B cell (primary cell): ENCODE data around the gene MAN1A2. TPM values are rescaled to one million over a fixed set of nuclear protein-coding genes. Genes with fewer than 3 reads are reported as not detected.

Experiments
- ATAC-seq: fragments of 200-7000 bp; cut with Tn5 transposase; one replicate; pipeline ENCODE4 v1.10.0; 2021; ENCODE audit warnings: low read depth, mild to moderate bottlenecking, moderate number of reproducible peaks, moderate library complexity
- CTCF ChIA-PET: fragments of 350-600 bp; sonication (Branson Sonifier 250); formaldehyde crosslinking; loops from one replicate; lab custom pipeline; 2021; ENCODE audit warnings: antibody characterized with exemption, inconsistent platforms; lab: Charles Lee
- POLR2A ChIA-PET: fragments of 350-600 bp; sonication (Branson Sonifier 250); formaldehyde crosslinking; loops from one replicate; lab custom pipeline; 2021; ENCODE audit warnings: antibody characterized with exemption; lab: Charles Lee
- DNase-seq: peaks from one replicate; pipeline ENCODE4 v3.0.0; 2013
- H2AFZ ChIP-seq: 2 replicates; pipeline ENCODE4 v1.6.1; 2012; ENCODE audit warnings: mild to moderate bottlenecking, low read depth, low read length; ENCODE audit not compliant: insufficient read depth, poor library complexity, severe bottlenecking
- H3K27ac ChIP-seq, 2 donors: 1 replicate in 1 of 2; 2 replicates in 1 of 2; pipeline ENCODE4 v1.5.1; 2012 to 2013; ENCODE audit warnings: low read length in 2 of 2, mild to moderate bottlenecking in 2 of 2, moderate library complexity in 1 of 2
- H3K27me3 ChIP-seq, 4 experiments: fragments of 200-600 bp in 1 of 4; sonication (generic) in 1 of 4; replicated peaks in 1 of 4; 1 replicate in 2 of 4; 2 replicates in 2 of 4; pipeline versions ENCODE4 v1.6.1 to v1.7.0; 2013 to 2016; ENCODE audit warnings: low read length in 3 of 4, mild to moderate bottlenecking in 2 of 4, mixed read lengths in 1 of 4, moderate library complexity in 1 of 4; ENCODE audit not compliant: insufficient read depth in 4 of 4, control insufficient read depth in 3 of 4; ENCODE audit errors: control extremely low read depth in 1 of 4
- H3K36me3 ChIP-seq, 2 experiments: replicated peaks in 1 of 2; 1 replicate in 1 of 2; 2 replicates in 1 of 2; pipeline versions ENCODE4 v1.6.1 to v1.7.1; 2013; ENCODE audit warnings: low read length in 1 of 2; ENCODE audit not compliant: insufficient read depth in 2 of 2, control insufficient read depth in 1 of 2; ENCODE audit errors: control extremely low read depth in 1 of 2, extremely low read depth in 1 of 2
- H3K4me1 ChIP-seq, 2 donors: fragments of 200-600 bp in 1 of 2; sonication (generic) in 1 of 2; 1 replicate in 1 of 2; 2 replicates in 1 of 2; pipeline versions ENCODE4 v1.5.1 to v1.6.1; 2013 to 2017; ENCODE audit warnings: low read length in 2 of 2; ENCODE audit not compliant: control insufficient read depth in 2 of 2, insufficient read depth in 2 of 2
- H3K4me2 ChIP-seq: replicated peaks from 2 replicates; pipeline ENCODE3; 2012; ENCODE audit warnings: mild to moderate bottlenecking, low read depth, low read length; ENCODE audit not compliant: poor library complexity, severe bottlenecking
- H3K4me3 ChIP-seq, 5 experiments: fragments of 200-600 bp in 1 of 5; sonication (generic) in 1 of 5; 1 replicate in 3 of 5; 2 replicates in 2 of 5; pipeline versions ENCODE4 v1.5.1 to v1.7.0; 2011 to 2016; ENCODE audit warnings: low read length in 4 of 5, mild to moderate bottlenecking in 4 of 5, low read depth in 2 of 5, control low read depth in 1 of 5, moderate library complexity in 1 of 5; ENCODE audit not compliant: insufficient read depth in 1 of 5; ENCODE audit errors: control extremely low read depth in 1 of 5, extremely low read depth in 1 of 5
- H3K79me2 ChIP-seq: fragments of 200-600 bp; sonication (generic); one replicate; pipeline ENCODE4 v1.6.0; 2016; ENCODE audit warnings: low read length; ENCODE audit not compliant: control insufficient read depth, insufficient read depth
- H3K9ac ChIP-seq: fragments of 200-600 bp; sonication (generic); 2 replicates; pipeline ENCODE4 v1.6.1; 2017; ENCODE audit warnings: mild to moderate bottlenecking, low read length, moderate library complexity
- H3K9me3 ChIP-seq, 3 donors: one replicate each; pipeline versions ENCODE4 v1.6.1 to v1.7.1; 2013; ENCODE audit warnings: low read length in 2 of 3; ENCODE audit not compliant: control insufficient read depth in 2 of 3, insufficient read depth in 1 of 3; ENCODE audit errors: control extremely low read depth in 1 of 3
- H4K20me1 ChIP-seq: 2 replicates; pipeline ENCODE4 v1.6.0; 2012; ENCODE audit warnings: mild to moderate bottlenecking, low read length; ENCODE audit not compliant: insufficient read depth, control insufficient read depth, poor library complexity, severe bottlenecking
- H3K27ac Mint-ChIP-seq: one replicate; pipeline ENCODE4 v1.8.0; 2021; ENCODE audit warnings: mixed read lengths
- H3K27me3 Mint-ChIP-seq: one replicate; pipeline ENCODE4 v1.8.0; 2021; ENCODE audit warnings: mixed read lengths
- H3K4me1 Mint-ChIP-seq: one replicate; pipeline ENCODE4 v1.8.0; 2021; ENCODE audit warnings: mixed read lengths
- H3K4me3 Mint-ChIP-seq: one replicate; pipeline ENCODE4 v1.8.0; 2021; ENCODE audit warnings: mixed read lengths
- H3K9me3 Mint-ChIP-seq: one replicate; pipeline ENCODE4 v1.8.0; 2022; ENCODE audit warnings: mixed read lengths; ENCODE audit not compliant: insufficient read depth
- EZH2 ChIP-seq: IDR thresholded peaks from 2 replicates; pipeline ENCODE4 v1.6.1; 2012; ENCODE audit warnings: borderline replicate concordance, low read depth, mild to moderate bottlenecking, moderate library complexity, low read length; ENCODE audit not compliant: insufficient read depth, poor library complexity, severe bottlenecking
- WGBS: methylation state at CpG from one replicate; pipeline ENCODE4 v1.1.5; 2013; ENCODE audit warnings: missing lambda C conversion rate; ENCODE audit not compliant: insufficient coverage; 5-methylcytosine and 5-hydroxymethylcytosine counted together
- intact Hi-C: fragments of 100-400 bp; cut with micrococcal nuclease; formaldehyde crosslinking; loops from one replicate; pipeline ENCODE4 v1.10.0; 2022
- polyA plus RNA-seq: library from polyadenylated mRNA; depleted of rRNA; stranded (reverse); fragments of >200 nt; gene quantifications from 2 replicates; pipeline ENCODE4 v1.2.3, GENCODE V29; 2012
- total RNA-seq, 2 donors: library from RNA; stranded (reverse); fragments of 120-200 nt in 1 of 2; gene quantifications; 1 replicate in 1 of 2; 2 replicates in 1 of 2; pipeline versions ENCODE4 v1.2.3 to v1.2.4, GENCODE V29; 2013 to 2022
- TF ChIP-seq, protein P1 (sequence below): fragments of 200-600 bp; IDR thresholded peaks from one replicate; pipeline ENCODE4 v1.8.0; 2022; ENCODE audit warnings: antibody characterized with exemption, mild to moderate bottlenecking

Gene MAN1A2
- total and polyA plus RNA-seq, 2 donors (not counting 1 experiment from before 2014, with no cell fraction given), result 4.6 to 55.6 TPM

DNA sequence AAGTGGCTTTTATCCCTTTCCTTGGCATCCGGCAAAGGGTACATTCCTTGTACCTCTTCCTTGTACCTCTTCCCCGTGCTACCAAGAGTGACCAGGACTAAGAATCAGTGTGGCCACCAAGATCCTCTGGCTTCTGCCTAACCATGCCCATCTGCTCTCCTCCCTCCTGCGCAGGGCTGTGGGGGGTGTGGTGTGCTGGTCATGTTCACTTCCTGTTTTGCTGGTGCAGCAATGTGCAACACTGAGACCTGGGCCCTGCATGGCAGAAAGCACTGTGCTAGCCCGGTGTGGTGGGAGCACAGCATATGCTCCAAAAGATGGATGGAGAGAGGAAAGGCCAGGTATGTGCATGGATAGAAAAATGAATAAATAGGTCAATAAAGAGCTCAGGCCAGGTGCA lies 205.3 kb downstream of the MAN1A2 start:
- ATAC-seq (peak; percentile 96), DNase-seq (peak; percentile 68)
- Histone ChIP-seq H2AFZ (peak overlapping the region; percentile 53), H3K79me2 (no peaks in the 10 kb centered on the region), H3K9me3 (no peaks in the 10 kb centered on the region), H3K4me1 (peaks cover 17 to 21% of the 10 kb centered on the region in 2 donors), H3K4me3 (no peak overlapping the region), H3K4me2 (peak overlapping the region; percentile 54), H3K36me3 (no peaks in the 10 kb centered on the region), H4K20me1 (no peaks in the 10 kb centered on the region), H3K9ac (no peak overlapping the region), H3K27me3 (no peaks in the 10 kb centered on the region), H3K27ac (no peak overlapping the region)
- ChIA-PET POLR2A (no interaction called here), CTCF (interaction anchor here (1.7 to 2.1 kb wide), 2 partner anchors 38 to 102 kb away, joined by 7 to 9 read pairs; no protein-coding TSS in a partner anchor)
- no peaks in the 10 kb centered on the region for H3K9me3 Mint-ChIP-seq
- WGBS, result 50% methylated on average over 2 of the region's 4 CpGs
- intact Hi-C loops, result no loop called here
- H3K4me1 Mint-ChIP-seq, result peaks cover 29% of the 10 kb centered on the region
- peak overlapping the region; percentile 66 for H3K27ac Mint-ChIP-seq
- H3K27me3 Mint-ChIP-seq, result no peaks in the 10 kb centered on the region
- TF ChIP-seq, protein P1, sequence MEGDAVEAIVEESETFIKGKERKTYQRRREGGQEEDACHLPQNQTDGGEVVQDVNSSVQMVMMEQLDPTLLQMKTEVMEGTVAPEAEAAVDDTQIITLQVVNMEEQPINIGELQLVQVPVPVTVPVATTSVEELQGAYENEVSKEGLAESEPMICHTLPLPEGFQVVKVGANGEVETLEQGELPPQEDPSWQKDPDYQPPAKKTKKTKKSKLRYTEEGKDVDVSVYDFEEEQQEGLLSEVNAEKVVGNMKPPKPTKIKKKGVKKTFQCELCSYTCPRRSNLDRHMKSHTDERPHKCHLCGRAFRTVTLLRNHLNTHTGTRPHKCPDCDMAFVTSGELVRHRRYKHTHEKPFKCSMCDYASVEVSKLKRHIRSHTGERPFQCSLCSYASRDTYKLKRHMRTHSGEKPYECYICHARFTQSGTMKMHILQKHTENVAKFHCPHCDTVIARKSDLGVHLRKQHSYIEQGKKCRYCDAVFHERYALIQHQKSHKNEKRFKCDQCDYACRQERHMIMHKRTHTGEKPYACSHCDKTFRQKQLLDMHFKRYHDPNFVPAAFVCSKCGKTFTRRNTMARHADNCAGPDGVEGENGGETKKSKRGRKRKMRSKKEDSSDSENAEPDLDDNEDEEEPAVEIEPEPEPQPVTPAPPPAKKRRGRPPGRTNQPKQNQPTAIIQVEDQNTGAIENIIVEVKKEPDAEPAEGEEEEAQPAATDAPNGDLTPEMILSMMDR, result no peak
- H3K4me3 Mint-ChIP-seq, result peak overlapping the region; percentile 43

DNA sequence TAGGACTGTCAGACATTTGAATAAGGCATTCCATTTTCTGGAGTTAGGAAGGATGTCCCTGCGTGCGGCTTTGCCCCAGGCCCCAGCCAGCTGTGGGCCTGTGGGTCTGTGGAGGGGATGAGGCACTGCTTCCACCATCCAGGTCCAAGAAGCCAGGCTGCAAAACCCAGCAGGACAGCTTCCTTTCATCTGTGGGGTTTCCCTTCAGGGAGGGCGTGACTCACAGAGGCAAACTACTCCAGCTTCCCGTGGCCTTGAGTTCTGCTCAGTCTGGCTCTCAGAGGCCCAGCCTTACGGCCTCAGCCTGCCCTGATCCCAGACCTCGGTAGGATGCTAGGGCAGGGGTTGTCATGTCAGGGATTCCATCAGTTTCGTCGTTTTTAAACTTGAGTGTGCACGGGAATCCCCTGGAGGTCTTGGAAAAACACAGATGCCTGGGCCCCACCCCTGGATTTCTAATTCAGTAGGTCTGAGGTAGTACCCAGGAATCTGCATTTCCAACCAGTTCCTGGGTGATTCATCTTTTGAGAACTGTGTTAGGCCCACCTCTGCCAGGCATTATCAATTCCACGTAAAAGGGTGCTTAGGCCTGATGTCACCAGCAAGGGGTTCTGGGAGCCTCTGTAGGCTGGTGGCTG lies 206.3 kb downstream of the MAN1A2 start:
- Mint-ChIP-seq H3K27ac (no peak overlapping the region), H3K4me1 (peaks cover 29% of the 10 kb centered on the region), H3K4me3 (no peak overlapping the region), H3K27me3 (no peaks in the 10 kb centered on the region), H3K9me3 (no peaks in the 10 kb centered on the region)
- Histone ChIP-seq H3K9ac (no peak overlapping the region), H3K27me3 (no peaks in the 10 kb centered on the region), H3K4me2 (peak overlapping the region; percentile 54), H3K36me3 (no peaks in the 10 kb centered on the region), H3K27ac (no peak overlapping the region), H3K4me3 (no peak overlapping the region), H2AFZ (no peak overlapping the region), H3K9me3 (no peaks in the 10 kb centered on the region), H3K79me2 (no peaks in the 10 kb centered on the region), H3K4me1 (peaks cover 17 to 21% of the 10 kb centered on the region in 2 donors), H4K20me1 (no peaks in the 10 kb centered on the region)
- intact Hi-C loops, result no loop called here
- CTCF ChIA-PET, result interaction anchor here (1.7 to 2.0 kb wide), 2 partner anchors 21 to 39 kb away, joined by 5 to 7 read pairs; no protein-coding TSS in a partner anchor
- no peak for TF ChIP-seq EZH2
- TF ChIP-seq, protein P1, result no peak
- ATAC-seq (no peak), DNase-seq (no peak)
- WGBS, result 88% methylated on average over 9 of the region's 10 CpGs
- POLR2A ChIA-PET, result no interaction called here
